Measurements from ENCODE around the gene PLEKHA8.

PLEKHA8 gene

DNA sequence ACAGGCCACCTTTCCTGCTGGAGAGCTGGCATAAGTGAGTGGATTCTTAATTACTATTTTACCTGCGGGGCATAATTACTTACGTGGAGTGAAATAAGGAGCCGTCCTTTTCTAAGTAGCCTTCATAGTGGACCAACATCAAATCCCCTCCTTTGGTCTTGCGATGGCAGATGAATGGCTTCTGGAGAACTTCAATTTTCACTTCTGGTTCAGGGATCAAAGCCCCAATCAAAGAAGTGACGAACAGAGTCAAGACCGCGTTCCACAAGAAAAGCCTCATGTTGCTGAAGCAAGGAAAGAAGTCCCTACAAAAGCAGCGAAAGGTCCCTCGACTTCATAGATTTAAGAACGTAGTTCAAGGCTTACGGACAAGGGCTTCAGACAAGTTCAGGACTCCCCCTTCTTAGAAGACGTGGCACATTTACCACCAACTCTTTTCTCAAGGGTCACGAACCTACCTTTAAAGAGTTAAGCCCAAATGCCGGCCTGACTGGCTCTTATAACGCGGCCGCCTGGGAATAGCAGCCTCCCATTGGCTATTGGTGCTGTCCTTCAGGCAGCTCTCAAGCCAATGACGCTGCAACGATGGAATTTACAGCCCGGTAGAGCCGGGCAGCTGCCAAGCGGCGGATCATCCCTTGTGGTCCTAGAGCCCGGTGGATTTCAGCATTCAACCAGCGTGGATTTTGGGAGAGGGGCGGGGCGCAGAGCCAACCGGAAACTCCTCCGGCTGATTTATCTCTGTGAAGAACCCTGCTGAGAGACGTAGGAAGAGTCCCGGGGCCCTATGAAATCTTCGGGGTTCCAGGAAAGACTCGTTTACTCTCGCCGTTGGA, 1.8 kb upstream of the PLEKHA8 start, which contains the start of gene FKBP14:
FKBP14 (minus strand) TSS at position 474 of the 836 bp plus-strand sequence; CDS start at position 280, 194 bp downstream.
- peak; percentile 99 for DNase-seq

DNA sequence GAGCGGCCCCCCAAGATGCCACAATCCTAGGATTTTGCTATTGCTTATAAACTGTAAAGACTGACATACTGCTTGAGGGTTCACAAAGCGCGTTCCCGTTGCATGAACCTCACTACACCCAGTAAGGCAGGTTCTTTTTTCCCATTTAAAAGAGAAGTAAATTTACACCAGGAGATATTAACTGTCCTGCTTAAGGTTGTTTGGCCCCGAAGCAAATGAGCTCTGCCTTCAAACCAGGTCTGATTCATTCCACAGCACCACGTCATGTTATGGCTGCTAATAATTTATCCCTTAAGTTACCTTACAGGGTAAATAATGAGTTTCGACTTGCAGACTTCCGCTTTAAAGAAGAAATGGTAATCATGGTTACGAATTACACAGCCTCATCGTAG, 1.2 kb upstream of the PLEKHA8 start:
- DNase-seq: peak; percentile 65

DNA sequence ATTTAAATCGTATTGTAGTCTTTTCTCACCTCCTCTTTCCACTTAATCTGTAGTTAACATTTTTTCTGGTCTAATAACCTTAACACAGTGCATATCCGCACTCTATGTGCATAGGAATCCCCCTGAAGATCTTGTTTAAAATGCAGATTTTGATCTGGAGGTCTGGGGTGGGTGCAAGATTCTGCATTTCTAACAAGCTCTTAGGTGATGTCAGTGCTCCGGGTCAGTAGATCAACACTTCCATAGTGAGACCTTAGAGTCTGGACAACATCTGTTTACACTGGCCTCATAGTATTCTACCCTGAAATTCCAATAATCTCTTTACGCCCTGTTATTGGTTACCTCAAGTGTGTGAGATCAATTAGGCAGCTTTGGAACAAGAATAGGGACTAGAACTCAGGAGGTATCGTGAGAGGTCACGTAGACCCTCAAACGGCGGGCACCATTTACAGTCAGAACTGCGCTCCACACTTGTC, 434 bp upstream of the PLEKHA8 start:
- no peak for DNase-seq

DNA sequence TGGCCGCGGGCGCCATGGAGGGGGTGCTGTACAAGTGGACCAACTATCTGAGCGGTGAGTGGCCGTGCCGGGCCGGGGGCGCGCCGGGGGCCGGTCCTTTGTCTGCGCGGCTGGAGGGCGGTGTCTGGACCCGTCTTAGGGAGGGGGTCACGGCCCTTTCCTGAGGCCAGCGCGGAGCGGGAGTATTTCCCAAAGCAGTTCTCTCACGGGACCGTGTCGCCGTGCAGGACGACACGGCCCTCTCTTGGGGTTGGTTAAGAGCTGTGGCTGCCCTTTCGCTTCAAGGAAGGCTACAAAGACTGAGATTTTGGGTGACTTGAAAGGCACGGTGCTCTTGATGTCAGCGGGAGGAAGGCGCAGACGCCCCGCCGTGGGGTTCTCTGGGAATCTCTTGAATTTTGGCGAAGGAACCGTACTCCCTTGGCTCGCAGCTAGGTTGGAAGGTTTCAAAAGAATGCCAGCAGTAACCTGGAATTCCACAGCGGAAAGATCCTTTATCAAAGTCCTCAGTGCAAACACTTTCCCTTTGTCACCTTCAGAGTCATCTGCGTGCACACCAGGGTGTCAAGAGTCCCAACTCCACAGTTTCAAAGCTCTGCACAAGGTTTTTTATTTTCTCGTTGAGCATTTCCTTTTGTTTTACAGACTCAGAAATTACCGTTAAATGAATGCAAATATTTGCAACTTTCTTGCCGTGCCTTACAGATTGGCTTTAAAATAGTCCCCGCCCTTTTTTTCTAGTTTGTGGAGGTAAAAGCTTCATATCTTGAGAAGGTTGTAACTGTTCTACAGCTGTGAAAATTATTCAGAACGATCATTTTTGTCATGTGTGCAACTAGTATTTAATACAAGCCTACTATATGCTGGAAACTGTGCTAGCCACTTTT, 780 bp downstream of the PLEKHA8 start:
- peak; percentile 70 for DNase-seq

DNA sequence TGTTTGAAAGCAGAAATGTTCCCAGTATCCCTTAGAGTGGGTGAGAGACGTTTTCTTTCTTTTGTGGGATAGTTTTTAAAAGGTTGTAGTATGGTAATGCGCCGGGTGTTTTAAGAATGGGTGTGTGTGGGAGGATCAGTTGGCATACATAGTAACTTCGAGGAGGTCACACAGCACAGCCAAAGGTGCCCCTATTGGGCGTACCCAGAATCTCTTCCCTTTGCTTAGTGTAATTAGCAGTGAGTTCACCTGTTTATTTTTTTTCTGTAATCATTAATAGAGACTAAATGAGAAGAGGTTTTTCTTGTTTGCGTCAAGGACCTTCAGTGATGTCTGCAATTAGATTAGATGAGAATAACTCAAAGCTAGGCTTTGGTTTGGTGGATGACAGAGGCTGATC, 1.5 kb downstream of the PLEKHA8 start:
- peak; percentile 72 for DNase-seq

DNA sequence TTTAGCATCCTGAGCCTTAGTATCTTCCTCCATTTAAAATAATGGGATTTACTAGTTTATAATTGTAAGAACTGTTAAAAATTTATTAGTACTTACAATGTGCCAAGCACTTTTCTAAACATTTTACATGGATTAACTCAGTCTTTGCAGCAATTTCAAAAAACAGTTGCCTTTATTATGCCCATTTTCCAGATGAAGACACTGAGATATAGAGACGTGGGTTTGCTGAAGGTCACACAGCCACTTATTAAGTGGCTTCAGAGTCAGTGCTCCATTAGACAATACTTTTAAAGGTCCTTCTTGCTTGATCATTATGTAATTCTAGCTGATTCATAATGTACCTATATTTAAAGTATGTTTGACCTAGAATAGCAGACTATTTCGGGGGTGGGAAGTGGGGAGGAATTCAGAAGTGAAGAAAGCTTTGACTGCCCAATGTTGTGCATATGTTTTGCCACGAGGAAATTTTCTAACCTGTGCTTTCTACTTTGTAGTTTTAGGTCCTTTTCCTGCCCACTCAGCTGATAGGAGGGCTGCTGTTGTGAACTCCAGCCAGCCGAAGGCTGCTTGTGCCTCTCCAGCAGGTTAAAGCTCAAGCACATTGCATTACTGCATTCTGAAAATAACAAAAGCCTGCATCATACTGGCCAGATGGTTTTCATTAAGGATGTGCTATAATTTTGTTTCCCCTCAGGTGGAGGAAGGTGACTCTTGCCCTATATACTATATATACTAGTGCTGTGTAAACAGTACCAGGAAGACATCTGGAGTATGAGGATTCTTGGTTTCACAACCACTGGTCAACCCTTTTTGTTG, 4.3 kb downstream of the PLEKHA8 start:
- peak; percentile 89 for DNase-seq

DNA sequence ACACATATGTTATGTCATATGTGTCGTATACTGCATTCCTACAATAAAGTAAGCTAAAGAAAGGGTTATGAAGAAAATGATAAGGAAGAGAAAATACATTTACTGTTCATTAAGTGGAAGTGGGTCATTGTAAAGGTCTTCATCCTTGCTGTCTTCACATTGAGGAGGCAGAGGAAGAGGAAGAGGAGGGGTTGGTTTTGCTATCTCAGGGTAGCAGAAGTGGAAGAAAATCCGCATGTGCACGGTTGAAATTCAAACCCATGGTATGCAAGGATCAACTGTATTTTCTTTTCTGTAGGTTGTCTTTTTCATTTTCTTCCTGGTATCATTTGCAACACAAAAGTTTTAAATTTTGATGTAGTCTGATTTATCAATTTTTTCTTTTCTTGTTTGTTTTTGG, 6.3 kb downstream of the PLEKHA8 start:
- no peak for DNase-seq

DNA sequence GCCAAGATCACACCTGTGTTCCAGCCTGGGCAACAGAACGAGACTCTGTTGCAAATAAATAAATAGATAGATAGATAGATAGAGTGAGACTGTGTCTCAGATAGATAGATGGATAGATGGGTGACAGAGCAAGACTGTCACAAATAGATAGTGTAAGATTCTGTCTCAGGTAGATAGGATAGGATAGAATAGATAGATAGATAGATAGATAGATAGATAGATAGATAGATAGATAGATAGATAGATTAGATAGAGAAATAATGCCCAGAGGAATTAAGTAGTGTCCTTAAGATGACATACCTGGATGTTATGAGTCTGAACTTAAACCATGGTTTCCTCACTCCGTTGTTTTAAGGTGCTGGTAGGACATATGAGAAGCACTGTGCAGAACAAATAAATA, 8.0 kb downstream of the PLEKHA8 start:
- DNase-seq: no peak

DNA sequence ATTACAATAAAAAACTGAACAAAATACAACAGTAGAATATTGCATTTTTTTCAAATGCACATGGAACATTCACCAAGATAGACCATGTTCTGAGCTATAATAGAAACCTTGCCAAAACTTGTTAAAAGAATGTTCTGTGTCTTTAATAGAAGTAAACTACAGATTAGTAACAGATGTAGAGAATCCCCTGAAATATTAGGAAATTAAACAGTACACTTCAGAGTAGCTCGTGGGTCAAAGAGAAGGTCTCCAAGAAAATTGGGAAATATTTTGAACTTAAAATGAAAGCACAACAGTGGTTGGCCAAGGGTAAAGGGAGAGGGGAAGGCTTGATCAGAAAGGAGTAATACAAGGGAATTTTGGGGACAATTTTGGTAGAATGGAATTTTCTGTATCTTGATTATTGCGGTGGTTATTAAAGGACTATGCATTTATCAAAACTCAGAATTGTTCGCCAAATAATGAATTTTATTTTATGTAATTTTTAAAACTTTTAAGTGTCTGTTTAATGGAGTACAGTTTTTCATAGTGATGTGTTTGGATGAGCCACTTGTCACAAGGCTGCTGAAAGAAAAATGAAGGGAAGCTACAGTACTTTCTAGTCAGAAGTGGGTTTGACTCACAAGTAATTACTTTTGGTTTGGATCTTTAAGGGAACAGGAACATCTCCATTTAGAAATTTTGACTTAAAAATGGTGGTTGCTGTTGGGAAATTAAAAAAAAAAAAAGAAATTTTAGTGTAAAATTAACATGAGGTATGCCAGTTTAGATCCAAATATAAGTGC, 10.2 kb downstream of the PLEKHA8 start:
- DNase-seq: no peak

DNA sequence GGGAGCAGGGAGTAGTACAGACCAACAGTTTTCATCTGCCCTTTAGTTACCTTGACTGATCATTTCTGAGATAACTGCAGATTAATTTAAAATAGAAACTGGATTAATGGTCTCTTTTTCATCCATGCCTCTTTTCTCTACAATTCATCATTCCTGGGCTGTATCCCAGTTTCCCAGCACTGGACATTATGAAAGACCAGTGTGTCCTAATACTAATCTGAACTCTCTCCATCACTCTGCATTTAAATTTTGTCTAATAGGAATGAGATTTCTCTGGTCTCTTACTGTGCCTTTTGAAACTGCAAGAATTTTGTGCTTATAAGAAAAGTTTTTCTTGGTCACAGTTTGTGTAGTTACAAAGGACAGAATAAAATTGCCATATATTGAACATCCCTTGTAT, 12.7 kb downstream of the PLEKHA8 start:
- DNase-seq: no peak

DNA sequence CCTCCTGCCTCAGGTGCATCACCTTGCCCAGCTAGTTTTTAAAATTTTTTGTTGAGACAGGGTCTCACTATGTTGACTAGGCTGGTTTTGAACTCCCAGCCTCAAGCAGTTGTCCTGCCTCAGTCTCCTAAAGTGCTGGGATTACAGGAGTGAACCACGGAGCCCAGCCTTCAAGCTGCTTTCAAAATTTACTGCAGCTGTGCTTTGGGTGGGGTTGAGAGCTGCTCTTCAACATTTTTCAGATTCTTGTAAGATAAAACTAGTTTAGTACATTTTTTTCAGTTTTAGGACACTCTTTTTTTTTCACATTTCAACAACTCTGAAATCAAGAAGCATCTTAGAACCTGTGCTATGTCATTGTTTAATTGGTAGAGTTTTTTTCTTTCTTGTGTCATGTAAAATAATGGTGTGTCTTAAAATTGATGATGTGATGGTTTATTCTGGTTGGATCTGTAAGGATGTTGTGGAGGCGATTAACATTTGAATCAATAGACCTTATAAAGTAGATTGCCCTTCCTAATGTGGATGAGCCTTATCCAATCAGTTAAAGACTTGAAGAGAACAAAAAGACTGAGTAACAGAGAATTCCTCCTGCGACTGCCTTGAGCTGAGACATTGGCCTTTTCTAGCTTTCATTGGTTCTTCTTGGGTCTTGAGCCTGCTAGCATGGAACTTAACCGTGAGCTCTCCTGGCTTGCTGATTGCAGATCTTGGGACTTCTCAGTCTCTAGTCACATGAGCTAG, 13.5 kb downstream of the PLEKHA8 start:
- no peak for DNase-seq

DNA sequence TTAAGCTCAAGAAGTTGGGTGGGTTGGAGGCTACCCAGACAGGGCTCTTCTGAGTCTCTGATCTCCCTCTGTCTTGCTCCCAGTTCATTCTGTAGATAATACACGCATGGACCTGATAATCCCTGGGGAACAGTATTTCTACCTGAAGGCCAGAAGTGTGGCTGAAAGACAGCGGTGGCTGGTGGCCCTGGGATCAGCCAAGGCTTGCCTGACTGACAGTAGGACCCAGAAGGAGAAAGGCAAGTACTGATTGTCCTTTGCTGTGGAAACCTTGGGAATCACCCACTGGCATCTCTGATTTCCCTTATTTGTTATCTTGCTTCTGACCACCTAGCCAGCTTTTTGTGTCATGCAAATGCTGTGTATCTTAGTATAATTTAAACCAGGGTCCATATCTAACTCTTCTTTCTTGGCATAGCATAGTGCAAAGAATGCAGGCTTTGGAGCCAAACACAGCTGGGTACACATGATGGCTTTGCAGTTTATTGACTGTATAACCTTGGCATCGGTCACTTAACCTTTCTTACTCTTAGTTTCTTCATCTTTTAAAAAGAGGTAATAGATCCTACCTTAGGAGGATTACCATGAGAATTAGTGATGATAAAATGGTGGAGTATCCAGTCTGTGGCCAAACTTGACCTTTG, 18.0 kb downstream of the PLEKHA8 start:
- DNase-seq: no peak

DNA sequence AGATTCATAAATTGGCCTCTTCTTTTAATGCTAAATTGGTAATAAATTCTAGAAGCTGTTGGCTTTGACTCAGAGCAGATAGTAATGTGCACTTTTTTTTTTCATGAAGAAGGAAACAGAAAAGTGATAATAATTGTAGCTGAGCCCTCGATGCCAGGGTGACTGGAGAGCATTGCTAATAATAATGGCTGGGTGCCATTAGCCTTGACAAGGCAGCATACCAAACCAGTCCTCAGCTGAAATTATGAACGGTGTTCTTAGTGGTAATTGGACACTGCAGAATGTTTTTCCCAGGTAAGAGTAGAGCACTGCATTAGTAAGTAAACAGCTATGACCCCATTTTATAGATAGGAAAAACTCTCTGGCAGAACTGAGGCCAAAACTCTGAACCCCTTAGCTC, 18.9 kb downstream of the PLEKHA8 start:
- no peak for DNase-seq

DNA sequence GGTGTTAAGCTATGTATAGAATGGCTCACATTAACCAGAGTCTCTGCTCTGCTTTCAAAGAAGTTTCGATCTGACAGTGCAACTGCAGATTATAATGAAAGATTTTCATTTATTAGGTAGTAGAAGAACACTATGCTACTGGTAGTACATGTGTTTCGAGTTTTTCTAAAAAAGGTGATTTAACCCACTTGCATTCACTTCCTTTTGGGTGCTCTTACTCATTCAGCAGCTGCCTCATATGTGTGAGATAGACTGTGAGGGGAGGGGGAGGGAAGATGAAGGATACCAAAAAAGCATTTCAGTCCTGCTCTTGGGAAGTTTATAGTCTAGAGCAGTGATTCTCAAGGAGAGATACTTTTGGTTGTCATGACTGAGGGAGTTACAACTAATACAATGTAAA, 20.4 kb downstream of the PLEKHA8 start:
- DNase-seq: no peak

DNA sequence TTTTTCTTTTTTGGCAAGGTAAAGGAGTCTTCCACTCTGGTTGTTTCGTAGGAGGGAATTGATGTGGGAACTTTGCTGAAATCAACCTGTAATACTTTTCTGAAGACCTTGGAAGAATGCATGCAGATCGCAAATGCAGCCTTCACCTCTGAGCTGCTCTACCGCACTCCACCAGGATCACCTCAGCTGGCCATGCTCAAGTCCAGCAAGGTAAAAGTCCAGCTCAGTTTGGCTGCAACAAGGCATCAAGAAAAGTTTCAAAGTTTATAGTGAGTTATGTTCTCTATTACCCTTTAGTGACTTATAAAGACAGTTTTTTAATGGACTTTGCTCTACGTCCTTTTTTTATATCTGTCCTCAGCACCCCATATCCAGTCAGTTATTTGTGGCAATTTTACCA, 21.0 kb downstream of the PLEKHA8 start:
- DNase-seq: no peak

DNA sequence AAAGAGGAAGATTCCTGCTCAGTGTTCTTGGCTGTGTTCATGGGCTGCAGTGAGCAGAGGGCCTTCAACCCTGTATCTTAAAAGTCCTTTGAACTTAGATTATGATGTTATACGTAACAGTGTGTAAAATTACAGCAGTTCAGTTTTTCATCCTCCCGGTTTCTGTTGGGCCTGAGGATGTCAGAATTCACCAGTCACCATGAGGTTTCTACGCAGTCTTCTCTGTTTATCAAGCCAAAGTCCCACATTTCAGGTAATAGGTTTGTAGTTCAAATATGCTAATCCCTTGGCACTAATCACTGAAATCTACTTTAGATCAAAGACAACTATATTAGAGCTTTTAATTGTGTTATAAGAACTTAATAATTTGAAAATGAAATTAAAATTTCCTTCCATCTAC, 24.9 kb downstream of the PLEKHA8 start:
- DNase-seq: no peak

DNA sequence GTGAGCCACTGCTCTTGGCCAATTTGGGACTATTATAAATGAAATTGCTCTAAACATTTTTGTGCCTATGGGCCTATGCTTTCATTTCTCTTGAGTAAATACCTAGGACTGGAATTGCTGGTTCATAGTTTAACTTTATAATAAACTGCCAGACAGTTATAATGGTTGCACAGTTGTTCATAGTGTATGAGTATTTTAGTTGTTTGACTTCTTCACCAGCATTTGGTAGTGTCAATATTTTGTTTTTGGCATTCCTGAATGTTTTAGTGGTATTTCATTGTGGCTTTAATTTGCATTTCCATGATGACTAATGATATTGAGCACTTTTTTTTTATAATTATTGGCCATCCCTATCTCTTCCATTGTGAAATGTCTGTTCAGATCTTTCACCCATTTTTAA, 29.5 kb downstream of the PLEKHA8 start:
- DNase-seq: no peak

DNA sequence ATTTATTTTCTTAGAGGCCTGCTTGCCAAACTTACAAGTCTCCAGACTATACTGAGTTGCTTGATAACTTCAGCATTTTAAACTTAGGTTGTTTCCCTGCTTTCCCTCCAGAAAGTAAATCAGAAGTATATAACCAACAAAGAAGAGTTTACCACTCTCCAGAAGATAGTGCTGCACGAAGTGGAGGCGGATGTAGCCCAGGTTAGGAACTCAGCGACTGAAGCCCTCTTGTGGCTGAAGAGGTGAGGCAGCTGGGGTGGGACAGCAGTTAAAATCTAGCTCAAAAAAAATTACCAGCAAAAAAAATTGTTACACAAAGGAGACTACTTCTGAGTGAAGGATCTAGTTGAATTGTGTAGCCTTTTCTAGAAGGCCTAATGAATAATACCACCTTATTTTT, 33.6 kb downstream of the PLEKHA8 start:
- peak; percentile 50 for DNase-seq

DNA sequence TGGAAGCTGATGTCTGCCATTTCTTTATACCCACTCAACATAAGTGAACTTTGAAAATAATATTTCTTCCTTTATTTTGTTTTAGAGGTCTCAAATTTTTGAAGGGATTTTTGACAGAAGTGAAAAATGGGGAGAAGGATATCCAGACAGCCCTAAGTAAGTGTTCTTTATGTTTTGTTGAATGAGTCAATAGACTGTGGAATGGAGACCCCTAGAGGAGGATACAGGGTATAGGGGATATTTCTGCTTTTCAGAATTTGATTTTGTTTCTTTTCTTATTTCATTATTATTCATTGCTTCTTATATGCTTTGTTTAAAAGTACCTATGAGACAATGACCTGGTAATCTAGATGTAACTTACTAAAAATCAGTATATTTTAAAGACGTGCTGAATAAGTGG, 34.4 kb downstream of the PLEKHA8 start:
- peak; percentile 31 for DNase-seq

DNA sequence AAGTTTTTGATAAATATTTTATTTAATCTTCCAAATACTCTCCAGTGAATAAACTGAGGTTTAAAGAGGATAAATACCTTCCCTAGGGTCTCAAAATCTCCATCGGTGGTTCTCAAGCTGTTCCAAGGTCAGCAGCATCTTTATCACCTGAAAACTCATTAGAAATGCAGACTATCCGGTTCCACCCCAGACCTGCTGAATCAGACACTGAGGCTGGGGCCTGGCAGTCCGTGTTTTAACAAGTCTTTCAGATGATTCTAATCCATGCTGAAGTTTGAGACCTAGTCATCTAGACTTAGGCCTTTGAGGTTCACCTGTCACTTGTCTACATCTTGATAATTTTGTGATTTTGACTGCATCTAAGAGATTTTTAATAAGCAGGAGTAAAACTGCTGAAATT, 37.5 kb downstream of the PLEKHA8 start:
- DNase-seq: no peak

DNA sequence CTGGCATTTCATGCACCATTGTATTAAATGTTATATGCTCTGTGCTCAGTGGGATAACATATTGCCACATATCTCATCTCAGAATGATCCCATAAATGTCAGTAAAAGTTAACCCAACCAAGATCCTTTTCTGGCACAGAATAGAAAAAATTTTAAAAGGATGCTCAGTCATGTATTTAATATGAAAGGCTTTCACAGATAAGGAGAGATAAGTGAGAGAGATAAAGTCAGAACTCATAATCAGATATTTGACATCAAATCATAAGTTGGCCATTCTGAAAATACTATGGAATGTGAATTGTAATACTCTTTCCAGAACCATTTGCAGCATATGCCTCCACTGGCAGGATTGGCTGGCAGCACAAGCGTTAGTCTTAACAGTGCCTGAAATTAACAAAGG, 38.5 kb downstream of the PLEKHA8 start:
- no peak for DNase-seq
